Measurements from ENCODE around the gene APMAP.

The APMAP gene

GRCh38 chr20:24992487-24993205 lies at the start of gene APMAP:
Gene APMAP (minus strand): TSS chr20:24992751. CDS start chr20:24992688, 63 bp downstream.
- DNase-seq: peak; percentile 98

- DNase-seq: no peak
Observed at GRCh38 chr20:25041813-25042530, 49.4 kb upstream of the APMAP start.

- no peak for DNase-seq
Observed at GRCh38 chr20:25040438-25040831, 47.9 kb upstream of the APMAP start.

- DNase-seq: no peak
Observed at GRCh38 chr20:25039697-25040437, 47.3 kb upstream of the APMAP start.

- no peak for DNase-seq
Observed at GRCh38 chr20:25038591-25039015, 46.1 kb upstream of the APMAP start.

- DNase-seq: no peak
Observed at GRCh38 chr20:25038103-25038410, 45.5 kb upstream of the APMAP start.

- DNase-seq: no peak
Observed at GRCh38 chr20:25037288-25038102, 44.9 kb upstream of the APMAP start.

GRCh38 chr20:25036331-25036936 lies 43.9 kb upstream of the APMAP start:
- no peak for DNase-seq

GRCh38 chr20:25035921-25036320 lies 43.4 kb upstream of the APMAP start:
- no peak for DNase-seq

GRCh38 chr20:25033924-25034300 lies 41.4 kb upstream of the APMAP start:
- DNase-seq: no peak

- DNase-seq: no peak
Observed at GRCh38 chr20:25033265-25033923, 40.8 kb upstream of the APMAP start.

GRCh38 chr20:25032478-25033264 lies 40.1 kb upstream of the APMAP start:
- DNase-seq: no peak

- no peak for DNase-seq
Observed at GRCh38 chr20:25032065-25032477, 39.5 kb upstream of the APMAP start.

GRCh38 chr20:25031241-25031640 lies 38.7 kb upstream of the APMAP start:
- DNase-seq: no peak

- no peak for DNase-seq
Observed at GRCh38 chr20:25030649-25031207, 38.2 kb upstream of the APMAP start.

GRCh38 chr20:25030007-25030648 lies 37.6 kb upstream of the APMAP start:
- DNase-seq: no peak

- no peak for DNase-seq
Observed at GRCh38 chr20:25025986-25026605, 33.5 kb upstream of the APMAP start.

- no peak for DNase-seq
Observed at GRCh38 chr20:25025091-25025861, 32.7 kb upstream of the APMAP start.

GRCh38 chr20:25024171-25024570 lies 31.6 kb upstream of the APMAP start:
- no peak for DNase-seq
